ENCODE measurements around the gene ALPI. TPM values are rescaled to one million over a fixed set of nuclear protein-coding genes. Genes with fewer than 3 reads are reported as not detected.

Gene ALPI
- total RNA-seq, 1 experiment from 2014 or later = not detected

GRCh38 chr2:232486558-232487384, 30.8 kb downstream of the ALPI start:
- H3K9me2 ChIP-seq (replicated peaks; ENCODE audit: low read length) = no peaks in the 10 kb centered on the region
- H2AFZ ChIP-seq (ENCODE audit: low read length) = no peak overlapping the region
- TF ChIP-seq EZH2phosphoT487 (IDR thresholded peaks at IDR 0.05; ENCODE audit: borderline replicate concordance, low read length) = no peak
- no peak for TF ChIP-seq CTCF (conservative IDR thresholded peaks at IDR 0.05; ENCODE audit: low read depth, low read length)
- TF ChIP-seq EZH2 (IDR thresholded peaks at IDR 0.05; ENCODE audit: low read length, unreplicated experiment) = no peak
- no peaks in the 10 kb centered on the region for H3K4me1 ChIP-seq (ENCODE audit: insufficient read depth, low read length)
- H3K4me2 ChIP-seq (ENCODE audit: low read length) = no peak overlapping the region
- BruUV-seq (replicated peaks) = no TSS peak
- ChIA-PET CTCF (no interaction called here), POLR2A (ENCODE audit: unreplicated experiment) (no interaction called here)
- no peaks in the 10 kb centered on the region for H3K79me2 ChIP-seq (ENCODE audit: low read length)
- H3K9me3 ChIP-seq (ENCODE audit: low read length) = no peaks in the 10 kb centered on the region
- H3F3A ChIP-seq (ENCODE audit: low read length, unreplicated experiment) = no peaks in the 10 kb centered on the region
- no peaks in the 10 kb centered on the region for H3K27me3 ChIP-seq (ENCODE audit: low read length)
- no peak for DNase-seq
- H3K4me3 ChIP-seq (ENCODE audit: low read length) = no peak overlapping the region
- intact Hi-C loops (cut with micrococcal nuclease) = no loop called here
- H3K27ac ChIP-seq (ENCODE audit: low read length) = no peak overlapping the region
- ATAC-seq = no peak
- H4K20me1 ChIP-seq (ENCODE audit: low read length) = no peaks in the 10 kb centered on the region
- H3K9ac ChIP-seq (ENCODE audit: low read length) = no peak overlapping the region
- H3K36me3 ChIP-seq (ENCODE audit: low read depth, low read length) = no peaks in the 10 kb centered on the region

GRCh38 chr2:232487385-232488096, 31.6 kb downstream of the ALPI start, which contains the start of gene ECEL1:
ECEL1 (minus strand) TSS chr2:232487834; CDS start chr2:232486653, 1,181 bp downstream.
- no peaks in the 10 kb centered on the region for H3K9me2 ChIP-seq (replicated peaks; ENCODE audit: low read length)
- H3K27me3 ChIP-seq (ENCODE audit: low read length) = no peaks in the 10 kb centered on the region
- no peak within 1 kb of the TSS for H3K4me3 ChIP-seq (ENCODE audit: low read length)
- H3K9me3 ChIP-seq (ENCODE audit: low read length) = no peaks in the 10 kb centered on the region
- TF ChIP-seq CTCF (conservative IDR thresholded peaks at IDR 0.05; ENCODE audit: low read depth, low read length) (no peak), EZH2phosphoT487 (IDR thresholded peaks at IDR 0.05; ENCODE audit: borderline replicate concordance, low read length) (no peak), EZH2 (IDR thresholded peaks at IDR 0.05; ENCODE audit: low read length, unreplicated experiment) (no peak)
- H3F3A ChIP-seq (ENCODE audit: low read length, unreplicated experiment) = no peaks in the 10 kb centered on the region
- no peaks in the 10 kb centered on the region for H3K36me3 ChIP-seq (ENCODE audit: low read depth, low read length)
- no peak within 1 kb of the TSS for H3K4me2 ChIP-seq (ENCODE audit: low read length)
- H3K27ac ChIP-seq (ENCODE audit: low read length) = no peak within 1 kb of the TSS
- no peak within 1 kb of the TSS for H3K9ac ChIP-seq (ENCODE audit: low read length)
- ChIA-PET POLR2A (ENCODE audit: unreplicated experiment) (no interaction called here), CTCF (no interaction called here)
- no peak; the same call in 1 of the 2 replicates for ATAC-seq
- intact Hi-C loops (cut with micrococcal nuclease) = no loop called here
- no TSS peak for BruUV-seq (replicated peaks)
- H4K20me1 ChIP-seq (ENCODE audit: low read length) = no peaks in the 10 kb centered on the region
- H2AFZ ChIP-seq (ENCODE audit: low read length) = no peak within 1 kb of the TSS
- DNase-seq = no peak
- no peaks in the 10 kb centered on the region for H3K79me2 ChIP-seq (ENCODE audit: low read length)
- no peaks in the 10 kb centered on the region for H3K4me1 ChIP-seq (ENCODE audit: insufficient read depth, low read length)
